Fibroblast of skin of left biceps (primary cell): ENCODE data around the gene KCP.

ENCODE experiments used
- DNase-seq, 2 experiments: peaks; one replicate each; pipeline ENCODE4 v3.0.0-alpha.2; 2013; ENCODE audit warnings: low read depth in 2 of 2

Gene KCP

GRCh38 chr7:128939075-128939860 is 28.8 kb upstream of the KCP start:
- no peak for DNase-seq

GRCh38 chr7:128938544-128939074 is 28.1 kb upstream of the KCP start:
- DNase-seq: no peak

GRCh38 chr7:128937647-128938543 is 27.4 kb upstream of the KCP start, which contains the start of gene IRF5:
TSS of gene IRF5 (plus strand) at chr7:128937927. CDS start at chr7:128942082, 4,155 bp downstream.
- DNase-seq: no peak

- DNase-seq: no peak
Measured at GRCh38 chr7:128937271-128937646, 26.8 kb upstream of the KCP start.

- no peak for DNase-seq
Measured at GRCh38 chr7:128936798-128937197, 26.3 kb upstream of the KCP start.

GRCh38 chr7:128935342-128935730 is 24.8 kb upstream of the KCP start:
- no peak for DNase-seq

GRCh38 chr7:128934361-128935341 is 24.1 kb upstream of the KCP start:
- no peak for DNase-seq

GRCh38 chr7:128933180-128933891 is 22.8 kb upstream of the KCP start:
- no peak for DNase-seq

GRCh38 chr7:128932862-128933179 is 22.3 kb upstream of the KCP start:
- DNase-seq: no peak

GRCh38 chr7:128931965-128932861 is 21.7 kb upstream of the KCP start:
- no peak for DNase-seq

GRCh38 chr7:128931190-128931798 is 20.8 kb upstream of the KCP start:
- DNase-seq: no peak

GRCh38 chr7:128928882-128929788 is 18.6 kb upstream of the KCP start:
- DNase-seq: no peak

GRCh38 chr7:128928159-128928813 is 17.8 kb upstream of the KCP start:
- DNase-seq: no peak

- no peak for DNase-seq
Measured at GRCh38 chr7:128924707-128925588, 14.4 kb upstream of the KCP start.

GRCh38 chr7:128923411-128923800 is 12.9 kb upstream of the KCP start:
- DNase-seq: no peak

- no peak for DNase-seq
Measured at GRCh38 chr7:128922496-128923410, 12.2 kb upstream of the KCP start.
